GM12864 (cell line): ENCODE data around the gene CD80.

Experiments used
- DNase-seq: peaks from one replicate; pipeline ENCODE4 v3.0.0-alpha.2; 2011; ENCODE audit warnings: low read depth
- H3K4me3 ChIP-seq: 2 replicates; pipeline ENCODE4 v1.5.1; 2011; ENCODE audit warnings: mild to moderate bottlenecking, low read depth, low read length, control low read depth
- TF ChIP-seq, protein P1 (sequence below): IDR thresholded peaks from 2 replicates; pipeline ENCODE4 v1.5.1; 2011; ENCODE audit warnings: low read depth, mild to moderate bottlenecking, moderate library complexity, low read length, control low read depth, inconsistent platforms; ENCODE audit errors: missing control alignments

Gene CD80

DNA sequence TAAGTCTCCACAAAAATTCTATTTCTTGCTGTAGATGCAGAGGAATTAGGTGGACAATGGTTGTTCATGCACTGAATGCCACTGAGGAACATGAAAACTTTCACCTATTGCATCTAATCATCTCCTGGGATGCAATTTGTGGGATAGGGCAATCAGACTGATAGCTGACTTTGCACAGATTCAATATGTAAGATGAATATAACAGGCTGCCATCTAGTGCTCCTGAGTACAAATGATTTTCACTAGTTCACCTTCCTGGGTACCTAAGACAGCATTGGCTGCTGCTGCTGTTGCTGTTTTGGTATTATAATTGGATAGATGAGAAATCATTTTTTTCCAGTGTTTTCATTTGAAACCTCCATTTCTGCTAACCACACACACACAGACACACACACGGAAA lies 41.4 kb downstream of the CD80 start:
- H3K4me3 ChIP-seq: no peak overlapping the region
- no peak for DNase-seq
- TF ChIP-seq, protein P1, sequence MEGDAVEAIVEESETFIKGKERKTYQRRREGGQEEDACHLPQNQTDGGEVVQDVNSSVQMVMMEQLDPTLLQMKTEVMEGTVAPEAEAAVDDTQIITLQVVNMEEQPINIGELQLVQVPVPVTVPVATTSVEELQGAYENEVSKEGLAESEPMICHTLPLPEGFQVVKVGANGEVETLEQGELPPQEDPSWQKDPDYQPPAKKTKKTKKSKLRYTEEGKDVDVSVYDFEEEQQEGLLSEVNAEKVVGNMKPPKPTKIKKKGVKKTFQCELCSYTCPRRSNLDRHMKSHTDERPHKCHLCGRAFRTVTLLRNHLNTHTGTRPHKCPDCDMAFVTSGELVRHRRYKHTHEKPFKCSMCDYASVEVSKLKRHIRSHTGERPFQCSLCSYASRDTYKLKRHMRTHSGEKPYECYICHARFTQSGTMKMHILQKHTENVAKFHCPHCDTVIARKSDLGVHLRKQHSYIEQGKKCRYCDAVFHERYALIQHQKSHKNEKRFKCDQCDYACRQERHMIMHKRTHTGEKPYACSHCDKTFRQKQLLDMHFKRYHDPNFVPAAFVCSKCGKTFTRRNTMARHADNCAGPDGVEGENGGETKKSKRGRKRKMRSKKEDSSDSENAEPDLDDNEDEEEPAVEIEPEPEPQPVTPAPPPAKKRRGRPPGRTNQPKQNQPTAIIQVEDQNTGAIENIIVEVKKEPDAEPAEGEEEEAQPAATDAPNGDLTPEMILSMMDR: no peak

DNA sequence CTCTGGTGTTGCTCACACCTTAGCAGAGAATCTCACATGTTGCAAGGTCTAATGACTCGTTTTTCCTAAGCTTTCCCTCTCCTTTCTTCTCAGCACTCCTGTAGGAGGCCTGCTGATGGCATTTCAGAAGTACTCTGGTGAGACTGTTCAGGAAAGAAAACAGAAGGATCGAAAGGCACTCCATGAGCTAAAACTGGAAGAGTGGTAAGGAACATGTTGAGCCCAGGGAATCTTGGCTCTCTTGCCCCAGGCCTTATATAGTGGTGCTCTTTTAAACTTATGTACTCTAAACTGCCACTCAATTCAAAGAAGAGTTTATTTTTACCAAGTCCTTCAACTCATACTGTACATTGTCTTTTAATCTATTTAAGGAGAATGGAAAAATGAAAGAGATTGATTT lies 42.3 kb downstream of the CD80 start:
- no peak for DNase-seq
- TF ChIP-seq, protein P1: no peak
- H3K4me3 ChIP-seq: no peak overlapping the region

DNA sequence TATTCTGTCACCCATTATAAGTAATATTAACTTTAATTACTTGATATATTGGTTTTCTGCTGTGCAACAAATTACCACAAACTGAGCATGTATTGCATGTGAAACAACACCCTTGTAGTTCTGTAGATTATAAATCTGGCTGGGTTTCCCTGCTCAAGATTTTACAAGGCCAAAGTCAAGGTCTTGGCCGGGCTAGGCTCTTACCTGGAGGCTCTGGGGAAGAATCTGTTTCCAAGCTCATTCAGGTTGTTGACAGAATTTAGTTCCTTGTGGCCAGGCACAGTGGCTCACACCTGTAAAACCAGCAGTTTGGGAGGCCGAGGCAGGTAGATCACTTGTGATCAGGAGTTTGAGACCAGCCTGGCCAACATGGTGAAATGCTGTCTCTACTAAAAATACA lies 44.8 kb downstream of the CD80 start:
- DNase-seq: no peak
- TF ChIP-seq, protein P1: no peak
- H3K4me3 ChIP-seq: no peak overlapping the region

DNA sequence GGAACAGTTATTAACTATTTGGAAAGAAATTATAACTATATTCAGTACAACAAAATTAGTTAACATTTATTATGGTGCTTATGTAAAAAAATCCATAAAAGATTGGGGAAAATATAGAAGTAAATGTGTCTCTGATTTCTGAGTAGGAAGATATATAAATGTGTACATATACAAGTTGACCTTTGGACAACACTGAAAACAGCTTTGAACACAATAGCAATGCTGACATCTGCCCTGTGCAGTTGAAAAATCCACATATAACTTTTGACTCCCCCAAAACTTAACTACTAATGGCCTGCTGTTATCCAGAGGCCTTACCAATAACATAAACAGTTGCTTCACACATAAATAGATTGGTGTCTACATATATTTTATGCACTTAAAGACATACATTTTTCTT lies 48.7 kb downstream of the CD80 start:
- TF ChIP-seq, protein P1: no peak
- no peak for DNase-seq
- H3K4me3 ChIP-seq: no peak overlapping the region

DNA sequence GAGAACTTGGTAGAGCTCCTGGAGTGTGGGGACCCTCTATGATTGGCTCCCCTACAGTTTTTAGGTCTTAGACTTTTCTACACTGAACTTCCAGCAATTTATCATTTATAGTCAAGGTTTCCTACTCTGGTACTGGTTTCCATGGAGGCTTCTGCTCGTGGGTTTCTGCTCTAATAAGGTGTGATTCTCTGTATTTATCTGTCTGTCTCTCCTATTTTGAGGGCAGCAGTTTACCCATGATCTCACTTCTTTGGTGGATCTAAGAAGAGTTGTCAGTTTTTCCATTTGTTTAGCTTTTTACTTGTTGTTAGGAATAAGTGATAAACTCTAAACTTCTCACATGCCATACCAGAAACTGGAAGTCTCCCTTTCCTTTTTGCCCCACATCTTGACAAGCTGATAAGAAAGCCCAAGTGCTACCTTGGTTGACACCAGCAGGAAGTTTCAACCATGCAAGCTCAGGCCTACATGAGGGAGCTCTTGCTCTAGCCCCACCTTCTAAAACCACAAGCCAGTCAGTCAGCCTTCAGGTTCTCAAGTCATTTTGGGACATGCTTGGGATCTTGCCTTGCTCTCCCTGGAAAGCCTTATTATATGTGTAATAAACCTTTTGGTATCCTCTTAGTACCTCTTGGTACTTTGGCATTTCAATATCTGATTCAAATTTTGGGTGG lies 51.1 kb downstream of the CD80 start:
- DNase-seq: no peak
- TF ChIP-seq, protein P1: no peak

DNA sequence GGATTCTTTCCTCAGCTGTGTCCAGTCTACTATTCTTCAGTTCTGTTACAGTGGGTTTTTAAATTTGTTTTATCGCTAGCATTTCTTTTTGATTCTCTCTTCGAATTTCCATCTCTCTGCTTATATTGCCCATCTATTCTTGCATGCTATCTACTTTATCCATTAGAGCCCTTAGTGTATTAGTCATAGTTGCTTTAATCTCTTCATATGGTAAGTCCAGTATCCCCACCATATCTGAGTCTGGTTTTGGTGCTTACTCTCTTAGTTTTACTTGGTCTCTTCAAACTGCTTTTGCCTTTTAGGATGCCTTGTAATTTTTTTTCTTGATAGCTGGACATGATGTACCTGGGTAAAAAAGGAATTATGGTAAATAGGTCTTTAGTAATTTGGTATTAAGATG lies 52.0 kb downstream of the CD80 start:
- no peak overlapping the region for H3K4me3 ChIP-seq
- no peak for DNase-seq
- TF ChIP-seq, protein P1: no peak

More for the DNA sequence above, 51.1 kb downstream of the CD80 start:
- H3K4me3 ChIP-seq: no peak overlapping the region

DNA sequence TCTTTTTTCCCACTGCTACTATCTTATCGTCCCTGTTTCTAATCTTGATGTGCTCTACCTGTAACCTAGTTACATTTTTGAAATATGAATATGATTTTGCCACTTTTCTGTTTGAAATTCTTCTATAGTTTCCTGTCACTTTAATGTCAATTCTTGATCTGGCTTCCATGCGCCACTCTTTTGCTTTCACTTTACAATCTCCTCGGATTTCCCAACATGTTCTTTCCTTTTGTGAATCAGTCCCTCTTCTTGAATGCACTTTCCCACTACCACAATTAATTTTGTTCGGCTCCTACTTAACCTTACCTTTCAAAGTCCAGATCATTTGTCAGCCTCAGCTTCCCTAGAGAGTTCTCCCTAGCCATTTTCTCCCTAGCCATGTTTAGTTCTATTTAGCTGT lies 52.8 kb downstream of the CD80 start:
- TF ChIP-seq, protein P1: no peak
- no peak for DNase-seq
- no peak overlapping the region for H3K4me3 ChIP-seq
